GM19099 (cell line): ENCODE measurements around the gene TBX18.

Experiments
- POLR2A ChIP-seq: IDR thresholded peaks from 3 replicates; pipeline ENCODE4 v1.6.1; 2011; ENCODE audit warnings: low read depth; ENCODE audit not compliant: insufficient read length; ENCODE audit errors: extremely low read depth

TBX18 gene

DNA sequence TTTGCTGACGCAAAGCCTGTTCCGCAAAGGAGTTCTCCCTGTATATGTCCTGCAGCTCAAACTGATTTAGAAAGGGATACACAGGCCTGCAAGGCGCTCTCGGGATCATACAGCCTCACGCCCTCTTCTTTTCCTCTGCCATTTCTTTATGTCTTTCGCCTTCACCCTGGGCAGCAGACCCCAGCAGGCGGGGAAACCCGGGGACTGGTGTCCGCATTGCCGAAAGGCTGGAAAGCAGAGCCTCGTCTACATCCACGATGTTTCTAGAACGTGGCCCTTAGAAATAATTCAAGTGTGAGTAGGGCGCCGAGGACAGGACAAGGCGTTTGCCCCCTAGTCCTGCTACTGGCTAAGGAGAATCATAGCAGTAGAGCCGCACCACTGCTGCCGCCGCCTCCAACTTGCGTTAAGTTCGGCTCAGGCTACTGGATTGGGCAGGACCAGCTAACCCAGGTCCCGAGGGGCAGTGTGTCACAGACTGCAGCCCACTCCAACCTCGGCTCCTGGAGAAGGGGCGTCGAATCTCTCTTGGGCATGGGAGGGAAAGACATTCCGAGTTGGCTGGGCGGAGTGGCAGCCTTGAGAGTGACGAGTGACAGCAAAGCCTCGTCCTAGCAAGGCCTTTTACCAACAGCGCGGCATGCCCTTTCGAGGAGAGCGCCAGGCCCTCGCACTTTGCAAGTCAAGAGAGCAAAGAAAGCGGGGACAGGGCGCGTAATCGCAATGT, 2.6 kb upstream of the TBX18 start:
- no peak for TF ChIP-seq POLR2A

DNA sequence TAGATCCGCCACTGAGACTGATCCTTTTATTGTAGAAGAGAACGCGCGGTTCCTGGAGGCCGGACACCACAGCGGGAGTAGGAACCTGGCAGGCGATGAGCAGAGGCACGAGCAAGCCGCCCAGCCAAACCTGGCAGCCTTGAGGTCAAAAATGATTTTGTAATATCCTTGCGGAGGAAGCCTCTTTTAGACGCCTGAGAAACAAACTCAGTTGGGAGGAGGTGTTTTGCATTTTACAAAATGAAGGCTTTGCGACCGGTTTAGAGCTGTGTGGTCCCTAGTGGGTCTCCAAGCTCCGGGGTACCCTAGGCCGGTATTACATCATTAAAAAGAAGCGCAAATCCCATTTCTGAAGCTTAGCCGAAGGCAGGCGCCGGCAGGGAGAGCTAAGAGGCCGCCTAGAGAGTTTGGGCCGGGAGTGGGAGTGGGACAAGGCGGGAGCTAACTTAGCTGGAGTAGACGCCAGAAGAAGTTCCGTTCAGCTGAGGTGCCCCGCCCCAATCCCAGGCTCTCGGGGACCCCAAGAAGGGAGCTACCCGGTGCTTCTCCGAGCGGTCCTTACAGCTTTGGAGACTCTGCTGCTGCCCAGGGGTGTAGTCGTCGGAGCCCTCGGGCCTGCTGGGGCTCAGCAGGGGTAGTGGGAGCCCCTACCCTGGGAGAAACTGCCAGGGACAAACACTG, 1.9 kb upstream of the TBX18 start:
- TF ChIP-seq POLR2A = no peak

GRCh38 chr6:84763886-84764331, 489 bp downstream of the TBX18 start:
- TF ChIP-seq POLR2A = no peak

DNA sequence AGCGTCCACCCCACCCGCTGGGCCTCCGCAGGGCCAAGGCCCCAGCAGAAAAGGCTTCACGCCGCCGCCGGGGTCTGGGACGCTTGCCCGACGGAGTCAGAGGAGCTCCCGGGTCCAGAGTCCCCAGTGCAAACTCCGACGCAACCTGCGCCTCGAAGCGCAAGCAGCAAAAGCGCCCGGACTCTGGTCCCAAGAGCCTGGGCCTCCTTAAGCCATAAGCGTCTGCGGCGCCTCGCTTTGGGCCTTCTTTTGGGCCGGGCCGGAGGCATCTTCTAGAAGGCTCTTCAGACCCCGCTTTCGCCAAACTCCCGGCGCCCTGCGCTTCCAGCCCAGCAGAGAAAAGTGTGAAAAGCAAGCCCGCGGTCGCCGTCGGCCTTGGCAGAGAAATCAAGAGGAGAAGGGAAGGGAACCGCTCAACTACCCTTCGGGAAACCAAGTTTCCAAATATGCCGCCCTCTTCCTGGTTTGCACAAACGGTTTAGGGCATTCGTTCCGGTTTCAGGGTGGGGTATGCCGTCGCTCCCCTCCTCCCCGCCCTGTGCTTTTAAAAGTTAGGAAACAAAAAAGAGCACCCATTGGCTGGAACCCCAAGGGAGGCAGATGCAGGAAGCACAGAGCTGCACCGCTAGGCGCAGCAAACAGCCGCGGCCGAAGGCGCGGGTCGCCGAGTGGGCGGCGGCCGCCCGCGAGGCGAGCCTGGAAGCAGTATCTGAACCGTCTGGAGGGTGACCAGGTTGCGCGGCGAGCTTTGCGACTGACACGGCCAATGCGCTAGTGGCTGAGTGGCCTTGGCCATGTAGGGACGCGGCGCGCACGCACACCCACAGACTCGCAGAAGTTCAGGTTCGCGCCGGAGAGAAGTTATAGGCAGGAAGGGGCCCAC, 1.2 kb downstream of the TBX18 start:
- no peak for TF ChIP-seq POLR2A

DNA sequence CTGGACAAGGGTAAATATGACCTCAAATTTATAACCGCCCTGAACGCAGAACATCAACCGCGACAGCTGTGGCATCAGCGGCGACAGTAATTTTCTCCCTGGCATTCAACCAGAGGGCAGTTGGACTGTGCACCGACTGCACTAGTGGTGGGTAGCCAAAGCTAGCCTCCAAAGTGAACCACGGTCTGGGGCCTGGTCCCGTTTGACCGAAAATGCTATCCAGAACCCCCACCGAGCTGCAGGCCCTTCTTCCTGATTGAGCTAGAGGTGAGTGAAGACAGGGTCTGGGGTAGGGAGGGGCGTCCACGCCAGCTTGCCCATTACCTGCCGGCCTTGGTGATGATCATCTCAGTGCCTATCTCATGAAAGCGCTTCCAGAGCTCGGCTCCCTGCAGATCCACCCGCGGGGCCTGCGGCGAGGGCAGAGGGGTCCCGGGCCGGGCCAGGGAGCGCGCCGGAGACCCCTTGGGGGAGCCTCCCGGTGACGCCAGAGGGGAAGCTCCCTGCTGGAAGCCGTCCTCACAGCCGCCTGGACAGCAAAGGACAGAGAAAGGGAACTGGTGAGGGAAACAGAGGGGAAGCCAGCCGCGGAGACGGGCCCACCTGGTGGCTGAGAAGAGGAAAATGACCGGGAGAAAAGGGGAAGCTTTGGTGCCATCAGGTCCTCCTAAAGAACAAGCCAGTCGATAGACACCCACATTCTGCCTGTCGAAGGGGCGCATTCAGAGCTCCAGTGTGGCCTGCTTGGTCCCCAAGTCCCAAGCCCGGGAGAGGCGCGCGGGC, 2.0 kb downstream of the TBX18 start:
- TF ChIP-seq POLR2A = no peak

- no peak for TF ChIP-seq POLR2A
Measured at GRCh38 chr6:84758486-84758885, 5.9 kb downstream of the TBX18 start.

GRCh38 chr6:84756877-84757276, 7.5 kb downstream of the TBX18 start:
- TF ChIP-seq POLR2A = no peak

GRCh38 chr6:84756466-84756865, 7.9 kb downstream of the TBX18 start:
- TF ChIP-seq POLR2A = no peak

- TF ChIP-seq POLR2A = no peak
Measured at GRCh38 chr6:84753173-84753572, 11.2 kb downstream of the TBX18 start.

DNA sequence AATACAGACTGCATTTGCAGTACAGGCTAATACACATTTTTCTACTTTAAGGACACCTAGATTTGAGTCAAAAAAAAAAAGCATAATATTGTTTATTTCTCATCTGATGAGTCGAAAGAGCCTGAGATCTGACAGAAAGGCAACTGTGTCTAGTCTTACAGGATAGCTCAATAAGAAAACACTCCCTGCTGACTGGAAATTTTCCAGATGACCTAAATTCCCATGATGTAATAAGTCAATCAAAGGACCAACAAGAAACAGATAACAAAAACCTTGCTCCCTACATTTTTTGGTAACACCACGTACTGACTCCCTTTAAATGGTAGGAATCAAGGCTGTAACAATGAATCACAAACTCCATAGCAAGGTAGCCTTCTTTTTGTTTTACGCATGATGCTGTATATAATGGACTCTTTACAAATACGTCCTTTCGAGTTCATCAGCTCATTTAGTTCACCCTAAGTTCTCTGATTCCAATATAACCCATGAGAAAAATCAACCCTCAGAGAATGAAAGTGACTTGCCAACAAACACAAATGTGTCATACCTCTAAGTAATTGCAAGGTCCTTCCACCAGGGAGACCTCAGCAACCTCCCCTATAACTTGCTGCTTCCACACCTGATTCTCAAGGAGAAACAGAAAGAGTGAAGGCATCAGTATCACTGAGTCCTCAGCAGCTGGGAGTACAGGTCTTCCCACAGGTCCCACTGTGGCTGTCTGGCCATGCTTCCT, 12.1 kb downstream of the TBX18 start:
- no peak for TF ChIP-seq POLR2A

DNA sequence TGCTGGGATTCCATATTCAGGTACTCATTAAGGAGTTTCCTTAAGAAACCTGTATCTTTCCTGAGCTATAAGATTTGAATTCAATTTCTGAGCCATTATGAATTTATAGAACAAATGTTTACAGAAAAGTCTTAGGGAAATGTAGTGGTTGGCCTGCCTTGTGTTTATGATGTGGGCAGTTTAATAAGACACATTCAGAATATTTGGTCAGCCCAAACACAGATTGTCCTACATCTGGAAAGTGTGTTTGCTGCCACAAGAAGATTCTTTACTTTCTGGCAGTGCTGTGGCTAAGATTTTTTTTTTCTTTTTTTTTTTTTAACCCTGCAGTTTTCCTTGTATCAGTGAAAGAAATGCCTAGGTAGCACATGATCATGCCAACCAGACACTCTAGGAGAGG, 15.2 kb downstream of the TBX18 start:
- TF ChIP-seq POLR2A = no peak

GRCh38 chr6:84748376-84748775, 16.0 kb downstream of the TBX18 start:
- no peak for TF ChIP-seq POLR2A

GRCh38 chr6:84743616-84744015, 20.8 kb downstream of the TBX18 start:
- no peak for TF ChIP-seq POLR2A

DNA sequence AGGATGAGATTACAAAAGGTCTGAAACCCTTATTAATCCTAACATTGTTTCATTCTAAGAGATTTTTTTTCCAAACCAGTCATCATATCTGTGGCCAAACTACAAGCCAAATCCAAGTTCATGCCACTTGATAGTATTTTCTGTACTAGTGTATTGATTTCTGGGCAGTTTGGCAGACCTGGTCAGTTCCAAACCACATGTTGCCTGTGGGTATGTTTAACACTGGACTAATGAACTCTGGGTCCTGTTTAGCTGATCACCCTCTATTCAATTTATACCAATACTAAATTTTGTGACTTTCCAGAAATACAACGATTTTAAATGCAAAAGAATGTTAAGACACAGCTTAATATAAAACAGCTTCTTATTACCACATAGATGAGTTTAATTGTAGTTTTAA, 24.0 kb downstream of the TBX18 start:
- no peak for TF ChIP-seq POLR2A
